Measurements from ENCODE around the gene TMEM181.
"Not testable (repeated sequence)": the region's sequence is repeated elsewhere in the genome, so short reads cannot be mapped to it uniquely, and the experiment has no call there.

TMEM181 gene

GRCh38 chr6:158660333-158660754, 100.5 kb downstream of the TMEM181 start:
- DNase-seq (ENCODE audit: low read depth), result no peak

GRCh38 chr6:158661156-158661685, 101.3 kb downstream of the TMEM181 start:
- no peak for DNase-seq (ENCODE audit: low read depth)

DNA sequence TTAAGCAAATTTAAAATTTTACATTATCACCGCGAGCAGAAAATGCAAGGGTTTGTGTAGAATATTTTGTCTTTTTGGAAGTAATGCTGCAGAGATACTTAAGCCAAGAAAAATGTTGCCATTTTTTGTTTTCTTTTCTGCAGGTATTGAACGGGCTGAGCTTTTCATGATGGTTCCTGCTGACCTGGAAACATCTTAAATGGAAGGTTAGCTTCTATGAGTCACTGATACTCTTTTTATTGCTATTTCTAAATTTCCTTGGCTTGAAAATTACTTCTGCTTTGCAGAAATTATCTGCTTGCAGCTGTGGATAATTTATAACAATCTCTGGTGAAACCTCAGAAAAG, 102.7 kb downstream of the TMEM181 start:
- DNase-seq (ENCODE audit: low read depth), result no peak

DNA sequence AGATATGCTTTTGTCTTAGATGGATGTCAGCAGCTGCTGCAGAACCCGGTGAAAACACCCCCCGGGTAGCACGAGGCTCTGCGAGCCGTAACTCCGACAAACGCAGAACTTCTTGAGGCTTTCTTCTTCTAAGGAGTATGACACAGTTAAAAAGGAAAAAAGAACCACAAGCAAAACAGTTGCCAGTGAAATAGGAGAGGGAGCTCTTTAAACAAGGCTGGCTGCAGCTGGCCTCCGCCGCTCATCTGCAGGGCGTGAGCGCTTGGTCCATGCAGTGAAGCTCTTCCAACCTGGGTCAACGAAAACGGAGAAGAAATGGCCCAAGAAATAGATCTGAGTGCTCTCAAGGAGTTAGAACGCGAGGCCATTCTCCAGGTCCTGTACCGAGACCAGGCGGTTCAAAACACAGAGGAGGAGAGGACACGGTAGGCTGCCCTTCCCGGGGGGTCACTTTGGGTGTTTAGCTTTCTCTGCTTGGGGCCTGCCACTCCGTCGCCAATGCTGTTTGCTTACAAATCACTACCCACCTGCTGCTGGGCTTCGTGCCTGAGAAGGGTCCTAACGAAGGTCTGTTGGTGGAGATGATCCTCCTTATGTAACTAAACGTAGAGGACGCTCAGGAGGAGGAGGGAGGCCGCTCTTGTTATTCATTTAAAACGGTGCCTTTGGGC, 103.2 kb downstream of the TMEM181 start:
- peak; percentile 89 for DNase-seq (ENCODE audit: low read depth)

DNA sequence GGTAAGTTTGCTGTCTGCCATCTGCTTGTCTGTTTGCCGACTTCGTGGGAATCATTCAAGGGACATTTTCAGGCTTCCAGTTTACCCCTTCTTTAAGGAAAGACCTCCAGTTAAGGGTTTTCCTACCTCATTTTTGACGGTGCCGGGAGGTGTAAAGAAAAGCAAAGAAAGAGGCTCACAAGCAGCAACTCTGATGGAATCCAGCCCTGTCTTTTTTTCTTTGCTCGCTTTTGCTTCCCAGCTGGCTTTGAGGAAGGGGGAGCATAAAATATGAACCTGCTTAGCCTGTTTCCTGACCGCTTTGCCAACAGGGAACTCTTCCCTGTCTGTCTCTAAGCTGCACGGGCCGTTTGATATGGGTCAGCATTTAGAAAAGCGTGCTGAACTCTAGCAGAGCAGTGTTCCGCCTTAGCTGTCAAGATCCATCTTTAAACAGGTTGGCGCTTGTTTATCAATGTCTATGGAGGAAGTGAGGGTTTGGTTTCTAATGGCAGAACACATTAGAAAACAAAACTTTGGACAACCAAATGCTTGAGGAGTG, 103.8 kb downstream of the TMEM181 start:
- no peak for DNase-seq (ENCODE audit: low read depth)

GRCh38 chr6:158665332-158665731, 105.4 kb downstream of the TMEM181 start:
- DNase-seq (ENCODE audit: low read depth), result no peak

DNA sequence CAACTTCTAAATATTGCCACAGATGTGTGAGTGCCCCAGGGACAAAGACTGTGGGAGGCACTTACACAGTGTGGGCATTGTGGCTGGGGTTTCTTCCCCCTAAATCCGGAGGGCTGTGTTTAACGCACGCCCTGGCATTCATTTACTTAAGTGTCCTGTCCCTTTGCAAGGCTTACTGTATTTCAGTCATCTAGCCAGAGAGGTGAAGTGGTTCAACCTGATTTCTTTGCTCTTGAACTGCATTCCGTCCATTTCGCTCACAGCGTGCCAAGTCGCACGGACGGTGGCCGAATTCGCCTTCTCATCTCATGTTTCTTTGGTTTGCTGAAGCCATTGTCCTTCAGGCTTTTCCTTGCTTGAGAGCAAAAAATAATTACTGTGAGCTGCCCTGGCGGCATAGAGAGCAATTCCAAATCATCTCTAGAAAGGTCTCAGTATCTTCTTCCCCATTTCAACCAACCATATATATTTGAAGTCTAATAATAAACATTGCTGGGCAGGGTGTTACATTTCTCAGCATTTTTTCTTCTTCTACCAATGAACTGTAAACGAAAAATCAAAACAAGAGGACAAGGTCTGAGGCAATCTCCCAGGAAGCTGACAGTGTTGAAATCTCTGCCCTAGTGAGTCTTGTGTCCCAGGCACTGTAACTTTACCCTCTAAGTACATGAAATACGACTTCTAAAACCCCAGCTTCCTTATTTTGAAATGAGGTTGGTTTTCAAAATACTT, 106.9 kb downstream of the TMEM181 start:
- DNase-seq (ENCODE audit: low read depth), result peak; percentile 95

DNA sequence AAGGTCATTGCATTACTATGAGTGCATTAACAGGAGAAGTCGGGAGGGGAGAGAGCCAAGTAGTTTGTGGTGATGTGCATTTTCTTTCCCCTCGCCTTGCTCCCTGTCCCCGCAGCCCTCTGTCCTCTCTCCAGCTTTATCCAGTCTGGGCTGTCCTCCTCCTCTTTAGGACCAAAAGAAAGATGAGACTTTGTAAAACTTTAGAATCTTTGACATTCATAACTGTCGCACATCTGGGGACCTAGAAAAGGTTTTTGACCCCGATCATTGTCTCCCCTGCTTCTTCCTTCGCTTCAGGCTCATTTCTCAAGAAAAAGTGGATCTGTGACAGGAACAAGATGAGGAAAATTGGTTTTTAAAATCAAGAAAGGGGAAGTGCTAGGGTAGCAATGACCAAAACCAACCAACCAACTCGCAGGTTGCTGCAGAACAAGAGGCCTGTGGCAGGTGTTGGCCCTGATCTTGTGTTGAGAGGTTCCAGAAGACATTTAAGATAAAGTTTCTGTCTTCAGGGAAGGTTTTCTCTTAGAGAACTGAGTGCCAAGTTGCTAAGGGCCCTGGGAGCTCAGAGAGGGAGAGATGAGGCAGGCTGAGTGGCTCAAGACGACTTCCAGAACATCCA, 107.6 kb downstream of the TMEM181 start:
- DNase-seq (ENCODE audit: low read depth), result no peak

GRCh38 chr6:158668707-158669103, 108.8 kb downstream of the TMEM181 start:
- no peak for DNase-seq (ENCODE audit: low read depth)

- peak; percentile 80 for DNase-seq (ENCODE audit: low read depth)
Measured at GRCh38 chr6:158669145-158670035, 109.5 kb downstream of the TMEM181 start.

- not testable (repeated sequence) for DNase-seq (ENCODE audit: low read depth)
Measured at GRCh38 chr6:158672119-158672518, 112.2 kb downstream of the TMEM181 start.

- no peak for DNase-seq (ENCODE audit: low read depth)
Measured at GRCh38 chr6:158672726-158673125, 112.8 kb downstream of the TMEM181 start.

GRCh38 chr6:158674342-158675131, 114.6 kb downstream of the TMEM181 start:
- no peak for DNase-seq (ENCODE audit: low read depth)

GRCh38 chr6:158677094-158677493, 117.2 kb downstream of the TMEM181 start:
- DNase-seq (ENCODE audit: low read depth), result not testable (repeated sequence)

DNA sequence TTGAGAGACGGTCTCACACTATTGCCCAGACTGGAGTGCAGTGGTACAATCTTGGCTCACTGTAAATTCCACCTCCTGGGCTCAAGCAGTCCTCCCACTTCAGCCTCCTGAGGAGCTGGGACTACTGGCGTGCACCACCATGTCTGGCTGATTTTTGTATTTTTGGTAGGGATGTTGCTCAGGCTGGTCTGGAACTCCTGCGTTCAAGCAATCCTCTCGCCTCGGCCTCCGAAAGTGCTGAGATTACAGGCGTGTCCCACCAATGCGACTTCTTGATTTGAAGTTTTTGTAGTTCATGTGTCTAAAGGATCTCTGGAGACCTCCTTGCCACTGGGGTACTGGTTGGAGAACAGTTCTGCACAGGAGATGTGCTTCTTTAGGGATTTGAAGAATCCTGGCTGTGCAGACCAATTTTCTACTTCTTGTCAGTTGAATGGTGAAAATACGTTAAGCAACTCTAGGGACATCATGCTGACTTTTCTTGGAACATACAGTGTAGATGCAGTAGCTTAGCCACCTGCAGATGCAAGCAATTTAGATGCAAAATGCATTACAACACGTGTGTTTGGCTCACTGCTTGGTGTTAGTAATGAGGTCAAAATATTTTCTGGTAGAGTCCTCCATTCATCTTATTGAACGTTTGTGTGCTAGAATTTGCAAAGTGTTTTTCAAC, 118.2 kb downstream of the TMEM181 start:
- no peak for DNase-seq (ENCODE audit: low read depth)

DNA sequence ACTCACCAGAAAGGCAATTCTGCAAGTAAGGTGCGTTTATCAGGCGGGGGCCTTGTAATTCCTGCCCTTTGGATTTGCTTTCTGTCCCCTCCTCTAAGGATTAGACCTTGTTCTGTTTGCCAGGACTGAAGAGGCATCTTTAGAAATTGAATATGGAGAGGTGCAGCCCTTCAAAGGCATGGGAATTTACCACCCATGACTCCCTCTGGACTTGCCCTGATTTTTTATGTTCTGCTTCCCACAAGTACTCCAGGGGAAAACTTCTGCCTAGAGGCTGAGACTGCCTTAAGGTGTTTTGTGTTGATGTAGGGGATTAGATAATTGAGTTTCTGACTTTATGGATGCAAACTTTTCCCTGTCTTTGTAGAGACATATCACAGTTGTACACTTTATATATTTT, 120.1 kb downstream of the TMEM181 start:
- DNase-seq (ENCODE audit: low read depth), result no peak

- no peak for DNase-seq (ENCODE audit: low read depth)
Measured at GRCh38 chr6:158680481-158680880, 120.6 kb downstream of the TMEM181 start.

GRCh38 chr6:158684311-158684710, 124.4 kb downstream of the TMEM181 start:
- DNase-seq (ENCODE audit: low read depth), result no peak

GRCh38 chr6:158684745-158685324, 124.9 kb downstream of the TMEM181 start:
- no peak for DNase-seq (ENCODE audit: low read depth)
